ENCODE results near the gene TMX1.
A peak's percentile ranks its signal among the peaks of the same experiment; 100 is the strongest.

TMX1 gene

DNA sequence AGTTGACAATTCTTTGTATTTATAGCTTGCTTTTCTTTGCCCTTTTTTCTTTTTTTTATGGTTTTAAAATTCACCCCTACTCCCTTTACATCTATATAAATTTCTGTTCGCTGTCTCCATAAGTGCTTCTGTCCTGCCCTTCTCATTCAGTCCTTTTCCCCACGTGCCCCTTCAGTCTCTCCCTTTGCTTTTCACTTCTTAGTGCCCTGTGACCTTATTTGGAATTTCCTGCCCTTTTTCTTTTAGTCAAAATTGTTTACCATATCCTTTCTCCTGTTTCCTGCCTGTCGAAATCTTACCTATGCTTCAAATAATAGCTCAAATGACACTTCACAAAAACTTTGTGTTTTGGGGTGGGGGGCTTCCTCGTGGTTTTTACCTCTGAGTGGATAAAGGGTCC is 6.0 kb downstream of the TMX1 start:
- Histone ChIP-seq H3K27me3 (replicated peaks; ENCODE audit: control insufficient read depth, insufficient read depth, low read length) (no peaks in the 10 kb centered on the region), H3K4me3 (replicated peaks; ENCODE audit: low read depth, low read length) (no peak overlapping the region), H3K36me3 (ENCODE audit: control insufficient read depth, insufficient read depth, low read length) (no peaks in the 10 kb centered on the region; the same call in none of the 2 replicates)
- no peak for DNase-seq (ENCODE audit: extremely low read depth, insufficient read length)
- TF ChIP-seq, protein P1, sequence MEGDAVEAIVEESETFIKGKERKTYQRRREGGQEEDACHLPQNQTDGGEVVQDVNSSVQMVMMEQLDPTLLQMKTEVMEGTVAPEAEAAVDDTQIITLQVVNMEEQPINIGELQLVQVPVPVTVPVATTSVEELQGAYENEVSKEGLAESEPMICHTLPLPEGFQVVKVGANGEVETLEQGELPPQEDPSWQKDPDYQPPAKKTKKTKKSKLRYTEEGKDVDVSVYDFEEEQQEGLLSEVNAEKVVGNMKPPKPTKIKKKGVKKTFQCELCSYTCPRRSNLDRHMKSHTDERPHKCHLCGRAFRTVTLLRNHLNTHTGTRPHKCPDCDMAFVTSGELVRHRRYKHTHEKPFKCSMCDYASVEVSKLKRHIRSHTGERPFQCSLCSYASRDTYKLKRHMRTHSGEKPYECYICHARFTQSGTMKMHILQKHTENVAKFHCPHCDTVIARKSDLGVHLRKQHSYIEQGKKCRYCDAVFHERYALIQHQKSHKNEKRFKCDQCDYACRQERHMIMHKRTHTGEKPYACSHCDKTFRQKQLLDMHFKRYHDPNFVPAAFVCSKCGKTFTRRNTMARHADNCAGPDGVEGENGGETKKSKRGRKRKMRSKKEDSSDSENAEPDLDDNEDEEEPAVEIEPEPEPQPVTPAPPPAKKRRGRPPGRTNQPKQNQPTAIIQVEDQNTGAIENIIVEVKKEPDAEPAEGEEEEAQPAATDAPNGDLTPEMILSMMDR (IDR thresholded peaks at IDR 0.05; ENCODE audit: insufficient read depth, low read length, poor library complexity, severe bottlenecking), result no peak

DNA sequence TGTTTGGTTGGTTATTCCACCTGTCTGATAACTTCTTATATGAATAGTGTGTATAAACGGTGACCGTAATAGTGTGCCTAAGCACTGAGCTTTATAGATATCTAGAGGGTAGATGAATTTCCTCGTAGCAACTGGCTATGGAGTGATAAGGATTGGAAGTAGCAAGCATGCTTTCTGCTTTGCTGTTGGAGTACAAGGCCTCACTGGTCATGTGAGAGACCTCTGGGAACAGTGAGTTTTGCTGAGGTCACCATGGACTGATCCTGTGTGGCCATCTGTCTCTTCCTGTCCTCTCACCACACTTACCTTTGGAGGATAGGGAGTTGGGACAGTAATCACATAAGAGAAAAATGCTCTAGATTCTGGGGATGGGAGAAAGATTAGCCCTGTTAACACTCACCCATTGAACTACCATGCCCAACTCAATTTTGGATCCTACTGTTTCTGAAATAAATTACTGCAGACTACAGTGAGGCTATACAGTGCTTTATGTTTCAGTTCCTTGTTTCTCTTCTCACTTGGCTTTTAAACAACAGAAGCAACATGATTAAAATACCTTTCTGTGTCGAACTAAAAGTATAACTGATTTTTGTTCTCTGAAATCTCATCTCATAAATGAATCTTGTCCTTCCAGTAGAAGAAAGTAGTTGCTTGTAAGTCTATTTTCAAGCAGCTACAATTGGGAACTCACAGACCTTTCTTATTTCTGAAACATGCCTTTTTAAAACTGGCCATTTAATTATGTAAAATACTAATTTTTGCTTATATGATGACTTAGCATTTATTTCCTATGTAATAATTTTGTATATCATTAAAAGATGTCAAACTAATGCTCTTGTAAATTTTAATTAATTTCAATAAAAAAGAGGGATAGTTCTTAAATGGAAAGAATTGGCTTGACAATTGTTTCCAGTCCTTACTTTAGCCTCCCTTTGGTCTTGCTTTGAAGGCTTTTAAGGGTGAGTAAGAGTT is 8.3 kb downstream of the TMX1 start:
- no peak overlapping the region for H3K4me3 ChIP-seq (replicated peaks; ENCODE audit: low read depth, low read length)
- peak; percentile 32 for DNase-seq (ENCODE audit: extremely low read depth, insufficient read length)
- no peaks in the 10 kb centered on the region for H3K27me3 ChIP-seq (replicated peaks; ENCODE audit: control insufficient read depth, insufficient read depth, low read length)
- peaks cover 3% of the 10 kb centered on the region for H3K36me3 ChIP-seq (ENCODE audit: control insufficient read depth, insufficient read depth, low read length)
- TF ChIP-seq, protein P1 (IDR thresholded peaks at IDR 0.05; ENCODE audit: insufficient read depth, low read length, poor library complexity, severe bottlenecking), result no peak

DNA sequence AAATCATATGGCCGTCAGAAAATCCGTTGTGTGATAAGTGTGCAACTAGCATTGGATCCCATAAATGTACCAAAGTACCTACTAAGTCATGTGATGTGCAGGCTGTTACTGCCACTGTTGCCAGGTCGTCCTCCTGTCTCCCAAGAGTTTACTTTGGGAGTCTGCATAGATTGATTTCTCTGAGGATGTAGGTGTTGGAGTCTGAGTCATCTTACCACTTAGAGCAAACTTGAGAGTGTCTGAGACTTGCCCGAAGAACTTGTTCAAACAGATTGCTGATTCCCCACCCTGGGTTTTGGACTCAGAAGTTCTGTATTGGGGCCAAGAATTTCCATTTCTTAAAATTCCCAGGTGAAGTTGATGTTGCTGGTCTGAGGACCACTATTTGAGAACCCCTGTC is 11.4 kb downstream of the TMX1 start:
- H3K36me3 ChIP-seq (ENCODE audit: control insufficient read depth, insufficient read depth, low read length), result peaks cover 3% of the 10 kb centered on the region
- DNase-seq (ENCODE audit: extremely low read depth, insufficient read length), result no peak
- H3K4me3 ChIP-seq (replicated peaks; ENCODE audit: low read depth, low read length), result no peak overlapping the region
- no peaks in the 10 kb centered on the region for H3K27me3 ChIP-seq (replicated peaks; ENCODE audit: control insufficient read depth, insufficient read depth, low read length)
- TF ChIP-seq, protein P1 (IDR thresholded peaks at IDR 0.05; ENCODE audit: insufficient read depth, low read length, poor library complexity, severe bottlenecking), result no peak

DNA sequence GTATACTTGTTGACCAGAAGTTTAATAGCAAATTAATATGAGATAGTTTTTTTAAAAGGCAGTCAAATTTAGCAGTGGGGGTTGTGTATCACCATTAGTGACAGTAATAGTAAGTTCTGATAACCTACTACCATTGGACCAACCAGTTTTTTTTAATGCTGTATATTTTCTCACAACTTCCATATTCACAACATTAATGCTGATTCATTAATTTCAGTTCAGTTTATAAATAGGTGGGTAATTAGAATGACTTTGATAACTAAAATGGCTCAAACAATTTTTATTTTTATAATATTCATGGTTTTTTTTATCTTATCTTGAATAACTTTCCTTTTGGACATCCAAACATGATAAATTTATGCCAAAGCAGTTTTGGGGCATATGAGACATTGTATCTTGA is 13.8 kb downstream of the TMX1 start:
- H3K4me3 ChIP-seq (replicated peaks; ENCODE audit: low read depth, low read length), result no peak overlapping the region
- no peak for DNase-seq (ENCODE audit: extremely low read depth, insufficient read length)
- no peaks in the 10 kb centered on the region for H3K27me3 ChIP-seq (replicated peaks; ENCODE audit: control insufficient read depth, insufficient read depth, low read length)
- peaks cover 3% of the 10 kb centered on the region for H3K36me3 ChIP-seq (ENCODE audit: control insufficient read depth, insufficient read depth, low read length)
- TF ChIP-seq, protein P1 (IDR thresholded peaks at IDR 0.05; ENCODE audit: insufficient read depth, low read length, poor library complexity, severe bottlenecking), result no peak

DNA sequence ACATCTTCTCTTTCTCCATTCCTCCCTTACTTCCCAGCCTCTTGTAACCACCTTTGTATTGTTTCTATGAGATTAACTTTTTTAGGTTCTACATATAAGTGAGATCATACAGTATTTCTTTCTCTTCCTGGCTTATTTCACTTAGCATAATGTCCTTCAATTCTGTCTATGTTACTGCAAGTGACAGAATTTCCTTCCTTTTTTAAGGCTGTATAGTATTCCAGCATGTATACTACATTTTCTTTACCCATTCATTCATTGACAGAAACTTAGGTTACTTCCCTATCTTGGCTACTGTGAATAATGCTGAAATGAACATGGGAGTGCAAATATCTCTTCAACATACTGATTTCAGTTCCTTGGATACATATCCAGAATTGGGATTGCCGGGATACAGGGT is 18.2 kb downstream of the TMX1 start:
- Histone ChIP-seq H3K4me3 (replicated peaks; ENCODE audit: low read depth, low read length) (no peak overlapping the region), H3K36me3 (ENCODE audit: control insufficient read depth, insufficient read depth, low read length) (no peaks in the 10 kb centered on the region; the same call in none of the 2 replicates), H3K27me3 (replicated peaks; ENCODE audit: control insufficient read depth, insufficient read depth, low read length) (no peaks in the 10 kb centered on the region)
- DNase-seq (ENCODE audit: extremely low read depth, insufficient read length), result no peak
- TF ChIP-seq, protein P1 (IDR thresholded peaks at IDR 0.05; ENCODE audit: insufficient read depth, low read length, poor library complexity, severe bottlenecking), result no peak

Measured in GM06990 (cell line).